Activated CD4-positive, alpha-beta T cell treated with anti-CD3 and anti-CD28 coated beads, Interleukin-2, amount 50 U/mL, for 24 hours (primary cell): ENCODE measurements around the gene MANBA.

ENCODE experiments used
- DNase-seq, 2 donors: peaks; one replicate each; pipeline ENCODE4 v3.0.0-alpha.2; 2020; ENCODE audit warnings: low read depth in 1 of 2, low spot score in 1 of 2

Gene MANBA

GRCh38 chr4:102598762-102599374, 161.9 kb downstream of the MANBA start:
- DNase-seq: peak in 1 of 2 donors; percentile 57

- DNase-seq: no peak
These were observed 162.5 kb downstream of the MANBA start for GRCh38 chr4:102598086-102598761.

GRCh38 chr4:102596532-102596931, 164.2 kb downstream of the MANBA start:
- no peak for DNase-seq

GRCh38 chr4:102594000-102594399, 166.8 kb downstream of the MANBA start:
- no peak for DNase-seq

- DNase-seq: no peak
These were observed 167.6 kb downstream of the MANBA start for GRCh38 chr4:102593147-102593546.

GRCh38 chr4:102592256-102592655, 168.5 kb downstream of the MANBA start:
- DNase-seq: no peak

GRCh38 chr4:102589743-102590142, 171.0 kb downstream of the MANBA start:
- DNase-seq: no peak

- no peak for DNase-seq
These were observed 174.1 kb downstream of the MANBA start for GRCh38 chr4:102586644-102587021.

GRCh38 chr4:102586002-102586643, 174.6 kb downstream of the MANBA start:
- no peak for DNase-seq

GRCh38 chr4:102585329-102585728, 175.4 kb downstream of the MANBA start:
- no peak for DNase-seq

- DNase-seq: no peak
These were observed 176.7 kb downstream of the MANBA start for GRCh38 chr4:102584091-102584490.
